RPMI8226 (cell line): ENCODE data around the gene NOX3.
"Not testable (repeated sequence)": the region's sequence is repeated elsewhere in the genome, so short reads cannot be mapped to it uniquely, and the experiment has no call there.

Experiments
- DNase-seq: peaks from one replicate; pipeline ENCODE4 v3.0.0-alpha.2; 2015

NOX3 gene

GRCh38 chr6:155364844-155365437, 90.7 kb downstream of the NOX3 start:
- DNase-seq = no peak

- not testable (repeated sequence) for DNase-seq
Observed at GRCh38 chr6:155364021-155364420, 91.6 kb downstream of the NOX3 start.

- not testable (repeated sequence) for DNase-seq
Observed at GRCh38 chr6:155362968-155363632, 92.5 kb downstream of the NOX3 start.

GRCh38 chr6:155354167-155354566, 101.5 kb downstream of the NOX3 start:
- DNase-seq = no peak

- no peak for DNase-seq
Observed at GRCh38 chr6:155352811-155353210, 102.8 kb downstream of the NOX3 start.

GRCh38 chr6:155352130-155352420, 103.6 kb downstream of the NOX3 start:
- no peak for DNase-seq

GRCh38 chr6:155351273-155352129, 104.1 kb downstream of the NOX3 start:
- no peak for DNase-seq

GRCh38 chr6:155349956-155350355, 105.7 kb downstream of the NOX3 start:
- no peak for DNase-seq

- no peak for DNase-seq
Observed at GRCh38 chr6:155349129-155349528, 106.5 kb downstream of the NOX3 start.

GRCh38 chr6:155347800-155348199, 107.8 kb downstream of the NOX3 start:
- no peak for DNase-seq

GRCh38 chr6:155346957-155347356, 108.7 kb downstream of the NOX3 start:
- no peak for DNase-seq
